Stromal cell of bone marrow (primary cell): ENCODE data around the gene DGCR2.
"Not testable (repeated sequence)": the region's sequence is repeated elsewhere in the genome, so short reads cannot be mapped to it uniquely, and the experiment has no call there.

Experiments used
- DNase-seq: peaks from one replicate; pipeline ENCODE4 v3.0.0-alpha.2; 2012; ENCODE audit warnings: low read depth

Gene DGCR2

GRCh38 chr22:19001204-19001603 lies 121.0 kb downstream of the DGCR2 start:
- no peak for DNase-seq

- not testable (repeated sequence) for DNase-seq
Observed at GRCh38 chr22:19000106-19000505, 122.1 kb downstream of the DGCR2 start.

GRCh38 chr22:18999416-18999815 lies 122.8 kb downstream of the DGCR2 start:
- no peak for DNase-seq

GRCh38 chr22:18999008-18999407 lies 123.2 kb downstream of the DGCR2 start:
- no peak for DNase-seq

GRCh38 chr22:18997925-18998315 lies 124.3 kb downstream of the DGCR2 start:
- no peak for DNase-seq

- DNase-seq: no peak
Observed at GRCh38 chr22:18997306-18997924, 124.8 kb downstream of the DGCR2 start.

GRCh38 chr22:18996376-18996900 lies 125.8 kb downstream of the DGCR2 start:
- no peak for DNase-seq

GRCh38 chr22:18995327-18995711 lies 126.9 kb downstream of the DGCR2 start:
- no peak for DNase-seq

- DNase-seq: no peak
Observed at GRCh38 chr22:18994701-18995326, 127.4 kb downstream of the DGCR2 start.

- no peak for DNase-seq
Observed at GRCh38 chr22:18994056-18994455, 128.2 kb downstream of the DGCR2 start.

GRCh38 chr22:18992543-18993198 lies 129.5 kb downstream of the DGCR2 start:
- DNase-seq: no peak

- no peak for DNase-seq
Observed at GRCh38 chr22:18991821-18992442, 130.3 kb downstream of the DGCR2 start.

- DNase-seq: no peak
Observed at GRCh38 chr22:18991138-18991432, 131.1 kb downstream of the DGCR2 start.

- DNase-seq: no peak
Observed at GRCh38 chr22:18990355-18991137, 131.7 kb downstream of the DGCR2 start.

GRCh38 chr22:18988958-18989357 lies 133.3 kb downstream of the DGCR2 start:
- no peak for DNase-seq

GRCh38 chr22:18987765-18988164 lies 134.4 kb downstream of the DGCR2 start:
- DNase-seq: no peak

- not testable (repeated sequence) for DNase-seq
Observed at GRCh38 chr22:18987114-18987513, 135.1 kb downstream of the DGCR2 start.
